H54 (cell line): ENCODE results near the gene ACTR1A.

Experiments
- DNase-seq: peaks from one replicate; pipeline ENCODE4 v3.0.0; 2011; ENCODE audit warnings: low spot score, mixed read lengths; ENCODE audit not compliant: insufficient read length
- FAIRE-seq: peaks from 3 replicates; lab custom pipeline; 2011; peaks lifted over from hg19 to GRCh38; lab: Jason Lieb, UNC
- POLR2A ChIP-seq: IDR thresholded peaks from 2 replicates; pipeline ENCODE4 v1.6.1; 2011; ENCODE audit warnings: low read depth, mild to moderate bottlenecking, low read length

Gene ACTR1A

GRCh38 chr10:102449321-102450123 lies 53.0 kb downstream of the ACTR1A start:
- no peak for TF ChIP-seq POLR2A
- FAIRE-seq (no peak), DNase-seq (no peak)

- no peak for DNase-seq
- no peak for TF ChIP-seq POLR2A
Measured at GRCh38 chr10:102444851-102445250, 57.7 kb downstream of the ACTR1A start.

GRCh38 chr10:102438374-102438773 lies 64.1 kb downstream of the ACTR1A start:
- no peak for TF ChIP-seq POLR2A
- DNase-seq: no peak
- no peak for FAIRE-seq

More at GRCh38 chr10:102444851-102445250, 57.7 kb downstream of the ACTR1A start:
- no peak for FAIRE-seq

- TF ChIP-seq POLR2A: no peak
- no peak for DNase-seq
Measured at GRCh38 chr10:102437515-102437914, 65.0 kb downstream of the ACTR1A start.

GRCh38 chr10:102436312-102436711 lies 66.2 kb downstream of the ACTR1A start:
- FAIRE-seq: no peak

More at GRCh38 chr10:102437515-102437914, 65.0 kb downstream of the ACTR1A start:
- FAIRE-seq: no peak

GRCh38 chr10:102435529-102436233 lies 66.8 kb downstream of the ACTR1A start:
- FAIRE-seq: no peak
- no peak for TF ChIP-seq POLR2A
- DNase-seq: no peak

More at GRCh38 chr10:102436312-102436711, 66.2 kb downstream of the ACTR1A start:
- DNase-seq: no peak
- TF ChIP-seq POLR2A: no peak

GRCh38 chr10:102435133-102435497 lies 67.4 kb downstream of the ACTR1A start:
- TF ChIP-seq POLR2A: no peak
- DNase-seq: no peak
- FAIRE-seq: no peak

GRCh38 chr10:102434394-102435132 lies 67.9 kb downstream of the ACTR1A start:
- no peak for TF ChIP-seq POLR2A
- FAIRE-seq (no peak), DNase-seq (no peak)

GRCh38 chr10:102433619-102434046 lies 68.9 kb downstream of the ACTR1A start:
- no peak for FAIRE-seq
- DNase-seq: no peak
- no peak for TF ChIP-seq POLR2A

GRCh38 chr10:102432162-102432950 lies 70.2 kb downstream of the ACTR1A start, which contains the start of gene CUEDC2:
CUEDC2 (minus strand) TSS chr10:102432574; CDS start chr10:102425188, 7,386 bp downstream.
- FAIRE-seq: peak; percentile 65
- TF ChIP-seq POLR2A: peak; percentile 46; the same call in 1 of the 2 replicates
- peak; percentile 96 for DNase-seq

- FAIRE-seq (no peak), DNase-seq (no peak)
- TF ChIP-seq POLR2A: no peak
Measured at GRCh38 chr10:102431452-102432124, 70.9 kb downstream of the ACTR1A start.

- no peak for DNase-seq
- no peak for FAIRE-seq
- TF ChIP-seq POLR2A: no peak
Measured at GRCh38 chr10:102429468-102429867, 73.0 kb downstream of the ACTR1A start.
